HG03520 (cell line): ENCODE results near the gene KRT72.

Source experiments
- ATAC-seq: cut with Tn5 transposase; IDR thresholded peaks from one replicate; pipeline ENCODE4 v1.9.1; 2021; ENCODE audit warnings: mild to moderate bottlenecking, moderate library complexity; ENCODE audit not compliant: unreplicated experiment

The KRT72 gene

DNA sequence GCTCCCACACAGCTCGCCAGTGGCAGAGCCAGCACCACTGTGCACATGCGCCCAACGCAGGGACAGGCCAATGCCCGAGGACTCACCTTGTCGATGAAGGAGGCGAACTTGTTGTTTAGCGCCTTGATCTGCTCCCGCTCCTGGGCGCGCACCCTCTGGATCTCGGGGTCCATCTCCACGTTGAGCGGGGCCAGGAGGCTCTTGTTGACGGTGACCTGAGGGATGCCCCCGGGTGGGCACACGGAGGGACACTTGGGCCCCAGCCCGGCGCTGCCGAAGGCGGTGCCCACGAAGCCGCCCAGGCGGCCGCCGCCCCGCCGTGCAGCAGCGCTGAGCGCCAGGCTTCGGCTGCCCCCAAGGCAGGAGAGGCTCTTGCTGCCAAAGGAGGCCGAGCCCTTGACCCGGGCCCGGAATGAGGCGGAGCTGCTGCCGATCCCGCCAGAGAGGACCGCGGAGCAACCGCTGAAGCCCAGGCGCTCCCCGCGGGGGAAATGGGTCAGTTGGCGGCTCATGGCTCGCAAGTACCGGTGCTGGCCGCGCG lies at the start of gene KRT72:
TSS of gene KRT72 (minus strand) at position 523 of the 541 bp plus-strand sequence. CDS start at position 512, 11 bp downstream.
- ATAC-seq, result no peak

GRCh38 chr12:52650520-52651081 lies 49.3 kb upstream of the KRT72 start:
- no peak for ATAC-seq

- no peak for ATAC-seq
Observed at GRCh38 chr12:52649066-52649465, 47.8 kb upstream of the KRT72 start.

- ATAC-seq, result no peak
Observed at GRCh38 chr12:52648012-52648550, 46.8 kb upstream of the KRT72 start.

DNA sequence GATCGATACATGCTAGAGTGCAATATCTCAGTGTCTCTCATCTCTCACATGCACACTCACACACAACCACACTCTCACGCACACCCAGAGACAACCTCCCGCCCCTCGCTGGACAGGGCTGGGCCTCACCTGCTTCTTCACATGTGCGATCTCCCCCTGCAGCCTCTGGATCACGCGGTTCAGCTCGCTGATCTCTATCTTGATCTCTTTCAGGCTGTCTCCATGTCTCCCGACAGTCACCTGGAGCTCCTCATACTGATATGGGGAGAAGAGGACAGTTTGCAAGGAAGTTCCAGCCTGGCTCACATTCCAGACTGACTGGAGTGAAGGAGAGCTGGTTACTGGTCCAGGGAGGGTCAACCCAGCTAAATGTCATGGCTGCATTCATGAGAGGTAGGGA lies 46.3 kb upstream of the KRT72 start:
- no peak for ATAC-seq

DNA sequence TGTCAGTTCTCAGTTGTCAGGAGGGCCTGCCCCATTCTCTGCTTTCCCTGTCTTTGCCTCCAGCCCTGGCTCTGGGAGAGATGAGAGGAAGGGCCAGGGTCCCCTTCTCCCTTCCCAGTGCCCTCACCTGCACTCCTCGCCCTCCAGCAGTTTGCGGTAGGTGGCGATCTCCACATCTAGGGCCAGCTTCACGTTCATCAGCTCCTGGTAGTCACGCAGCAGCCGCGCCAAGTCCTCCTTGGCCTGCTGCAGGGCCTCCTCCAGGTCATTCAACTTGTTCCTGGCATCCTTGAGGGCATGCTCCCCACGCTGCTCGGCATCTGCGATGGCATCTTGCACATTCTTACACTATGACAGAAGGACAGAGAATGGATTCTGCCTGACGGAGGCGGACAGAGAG lies 45.4 kb upstream of the KRT72 start:
- ATAC-seq, result no peak

DNA sequence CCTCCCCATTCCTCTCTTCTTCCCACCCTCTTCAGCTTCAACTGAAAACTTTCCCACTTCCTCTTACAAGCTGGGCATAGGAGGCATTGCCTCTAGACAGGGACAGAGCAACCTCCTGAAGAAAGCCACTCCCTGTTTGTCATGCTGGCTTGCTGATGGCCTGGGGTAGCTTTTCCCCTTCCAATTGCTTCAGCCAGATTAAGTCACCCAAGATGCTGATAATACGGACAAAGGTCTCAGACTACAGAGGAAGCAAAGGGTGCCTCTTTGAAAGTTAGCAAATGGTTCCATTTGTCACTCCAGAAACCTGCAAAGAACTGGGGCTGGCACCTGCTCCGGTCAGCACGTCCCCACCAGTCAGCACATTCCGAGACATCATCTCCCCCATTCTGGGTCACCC lies 44.7 kb upstream of the KRT72 start:
- no peak for ATAC-seq

DNA sequence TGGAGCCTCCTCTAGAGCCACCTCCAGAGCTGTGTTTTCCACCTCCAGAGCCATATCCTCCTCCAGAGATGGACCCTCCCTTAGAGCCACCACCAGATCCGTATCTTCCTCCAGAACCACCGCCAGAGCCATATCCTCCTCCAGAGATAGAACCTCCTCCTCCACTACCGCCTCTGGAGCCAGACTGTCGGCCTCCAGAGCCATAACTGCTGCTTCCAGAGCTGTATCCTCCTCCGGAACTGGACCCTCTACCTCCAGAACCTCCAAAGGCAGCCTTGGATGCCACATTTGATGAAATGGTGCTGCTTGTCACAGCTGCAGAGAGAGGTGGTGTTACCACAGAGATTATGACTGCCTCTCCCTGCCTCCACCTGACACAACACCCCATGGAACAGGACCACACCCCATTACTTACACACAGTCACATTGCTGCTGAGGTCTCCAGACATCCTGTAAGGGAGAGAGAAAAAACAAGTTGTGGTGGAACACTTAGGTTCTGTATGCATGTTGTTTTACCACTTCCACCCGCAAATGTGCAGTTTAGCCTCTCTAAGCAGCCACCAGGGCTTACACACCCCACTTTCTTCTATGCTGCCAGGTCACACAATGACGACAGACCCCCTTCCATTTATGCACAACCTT lies 44.0 kb upstream of the KRT72 start:
- no peak for ATAC-seq

DNA sequence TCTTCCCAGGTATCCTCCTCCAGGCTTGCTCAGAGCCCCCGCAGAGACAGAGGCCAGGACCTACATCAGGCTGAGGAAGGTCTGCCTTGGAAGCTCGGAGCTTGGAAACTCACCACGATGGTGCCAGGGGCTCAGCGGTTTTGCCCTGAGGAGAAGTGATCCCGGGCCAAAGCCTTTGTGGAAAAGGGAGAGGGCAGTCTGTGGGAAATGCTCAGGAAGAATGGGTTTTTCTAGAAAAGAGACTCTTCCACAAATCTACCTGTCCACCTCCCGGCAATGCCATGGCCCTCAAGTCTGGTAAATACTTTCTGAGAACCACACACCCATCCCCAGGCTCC lies 42.8 kb upstream of the KRT72 start:
- ATAC-seq, result no peak

GRCh38 chr12:52643233-52644077 lies 42.2 kb upstream of the KRT72 start:
- ATAC-seq, result no peak

- ATAC-seq, result no peak
Observed at GRCh38 chr12:52641468-52641867, 40.2 kb upstream of the KRT72 start.

DNA sequence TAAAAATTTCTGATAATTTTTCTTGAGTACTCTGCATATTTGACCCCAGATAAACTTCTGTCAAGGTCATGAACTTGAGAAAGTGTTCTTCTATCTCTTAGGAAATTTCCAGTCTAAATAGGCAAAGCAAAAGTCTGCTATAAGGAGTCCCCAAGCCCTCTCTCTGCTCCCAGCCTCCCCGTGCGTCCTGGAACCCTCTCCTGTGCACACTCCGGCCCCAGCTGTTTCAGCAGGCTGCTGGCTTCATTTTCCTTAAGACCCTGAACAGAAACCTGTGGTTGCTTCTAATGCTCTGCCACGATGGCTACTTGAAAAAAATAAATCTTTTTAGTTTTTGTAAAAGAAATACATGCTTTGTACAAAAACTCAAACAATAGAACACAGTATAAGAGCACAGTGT lies 36.0 kb upstream of the KRT72 start:
- ATAC-seq, result no peak

- no peak for ATAC-seq
Observed at GRCh38 chr12:52636592-52637258, 35.5 kb upstream of the KRT72 start.

- no peak for ATAC-seq
Observed at GRCh38 chr12:52636189-52636588, 34.9 kb upstream of the KRT72 start.

GRCh38 chr12:52634266-52635056 lies 33.2 kb upstream of the KRT72 start:
- no peak for ATAC-seq

DNA sequence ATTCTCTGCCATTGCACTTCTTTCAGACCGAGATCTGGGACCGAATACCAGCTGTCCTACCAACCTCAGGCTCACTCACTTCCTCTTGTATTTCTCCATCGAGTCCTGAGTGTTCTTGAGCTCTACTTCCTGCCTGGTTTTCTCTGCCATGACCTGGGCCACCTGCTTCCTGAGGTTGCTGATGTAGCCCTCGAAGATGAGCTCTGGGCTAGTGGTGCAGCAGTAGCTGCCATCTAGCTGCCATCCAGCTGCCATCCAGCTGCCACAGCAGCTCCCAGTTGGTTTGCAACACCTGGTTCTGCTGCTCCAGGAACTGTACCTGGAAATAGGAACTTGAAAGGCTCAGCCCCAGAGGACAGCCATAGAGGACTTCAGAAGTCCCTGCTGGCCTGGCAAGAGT lies 32.1 kb upstream of the KRT72 start:
- ATAC-seq, result no peak

- no peak for ATAC-seq
Observed at GRCh38 chr12:52632656-52633055, 31.4 kb upstream of the KRT72 start.

- no peak for ATAC-seq
Observed at GRCh38 chr12:52631676-52632459, 30.6 kb upstream of the KRT72 start.

- ATAC-seq, result no peak
Observed at GRCh38 chr12:52631264-52631663, 30.0 kb upstream of the KRT72 start.
